GM12878 (cell line): ENCODE data around the gene RNF149. TPM values are rescaled to one million over a fixed set of nuclear protein-coding genes. Genes with fewer than 3 reads are reported as not detected.
A peak's percentile ranks its signal among the peaks of the same experiment; 100 is the strongest.

ENCODE experiments used
- ASH2L ChIP-seq: fragments of 300-600, 200-600 bp; sonication (generic); IDR thresholded peaks from 2 replicates; pipeline ENCODE4 v1.6.1; 2017; ENCODE audit warnings: low read depth, mild to moderate bottlenecking, borderline replicate concordance
- BHLHE40 ChIP-seq, 2 experiments: fragments of 450-650 bp in 1 of 2; IDR thresholded peaks; 2 replicates each; pipeline ENCODE4 v1.6.1; 2011 to 2017; ENCODE audit warnings: low read depth in 2 of 2, borderline replicate concordance in 1 of 2, improper control_type of control experiment in 1 of 2, low read length in 1 of 2, mild to moderate bottlenecking in 1 of 2
- CEBPB ChIP-seq, 2 experiments: fragments of 150-350 bp in 1 of 2; IDR thresholded peaks; 2 replicates each; pipeline ENCODE4 v1.6.1; 2012 to 2014; ENCODE audit warnings: low read depth in 2 of 2, low read length in 2 of 2, borderline replicate concordance in 1 of 2, inconsistent platforms in 1 of 2
- CHD1 ChIP-seq: IDR thresholded peaks from 2 replicates; pipeline ENCODE4 v1.6.1; 2012; ENCODE audit warnings: low read depth, low read length, improper control_type of control experiment
- CHD4 ChIP-seq: fragments of 200-600 bp; sonication (generic); IDR thresholded peaks from 2 replicates; pipeline ENCODE4 v1.6.1; 2016; ENCODE audit warnings: mild to moderate bottlenecking
- CTCF ChIP-seq, 3 experiments: IDR thresholded peaks in 2 of 3; conservative IDR thresholded peaks in 1 of 3; 2 replicates each; pipeline ENCODE4 v1.5.1; 2011; ENCODE audit warnings: low read depth in 3 of 3, low read length in 3 of 3, mild to moderate bottlenecking in 3 of 3, control low read depth in 2 of 3, moderate library complexity in 2 of 3, inconsistent platforms in 1 of 3, mixed read lengths in 1 of 3; ENCODE audit not compliant: control insufficient read depth in 2 of 3, insufficient read depth in 1 of 3; ENCODE audit errors: extremely low read depth in 1 of 3
- E2F8 ChIP-seq: fragments of 450-650 bp; IDR thresholded peaks from 2 replicates; pipeline ENCODE4 v1.6.1; 2018; ENCODE audit warnings: mild to moderate bottlenecking, low read depth, moderate library complexity; ENCODE audit not compliant: partially characterized antibody
- EED ChIP-seq: sonication (generic); IDR thresholded peaks from 2 replicates; pipeline ENCODE4 v1.6.1; 2016; ENCODE audit warnings: antibody characterized with exemption, low read depth
- ETV6 ChIP-seq, 2 experiments: fragments of 450-650 bp in 1 of 2; IDR thresholded peaks in 1 of 2; conservative IDR thresholded peaks in 1 of 2; 2 replicates each; pipeline ENCODE4 v1.6.1; 2014; ENCODE audit warnings: antibody characterized with exemption in 1 of 2, borderline replicate concordance in 1 of 2, low read depth in 1 of 2, mild to moderate bottlenecking in 1 of 2, moderate library complexity in 1 of 2
- EZH2 ChIP-seq: IDR thresholded peaks from 2 replicates; pipeline ENCODE4 v1.6.1; 2012; ENCODE audit warnings: low read depth, mild to moderate bottlenecking, control low read depth, inconsistent platforms, low read length, borderline replicate concordance; ENCODE audit not compliant: control insufficient read depth
- FOXK2 ChIP-seq: fragments of 450-650 bp; IDR thresholded peaks from 2 replicates; pipeline ENCODE4 v1.6.1; 2017; ENCODE audit warnings: mild to moderate bottlenecking, moderate library complexity
- HDAC2 ChIP-seq: fragments of 200-600 bp; sonication (generic); IDR thresholded peaks from 2 replicates; pipeline ENCODE4 v1.6.1; 2017
- LARP7 ChIP-seq: fragments of 450-650 bp; IDR thresholded peaks from 2 replicates; pipeline ENCODE4 v1.6.1; 2017; ENCODE audit warnings: mild to moderate bottlenecking
- NFYA ChIP-seq: IDR thresholded peaks from 2 replicates; pipeline ENCODE4 v1.6.1; 2011; ENCODE audit warnings: low read depth, mild to moderate bottlenecking, low read length, improper control_type of control experiment, borderline replicate concordance
- PML ChIP-seq: IDR thresholded peaks from 2 replicates; pipeline ENCODE4 v1.6.1; 2012; ENCODE audit warnings: low read length, inconsistent platforms
- RUNX3 ChIP-seq: IDR thresholded peaks from 2 replicates; pipeline ENCODE4 v1.6.1; 2012; ENCODE audit warnings: low read length, inconsistent platforms
- SKIL ChIP-seq: fragments of 450-650 bp; IDR thresholded peaks from 2 replicates; pipeline ENCODE4 v1.6.1; 2017; ENCODE audit warnings: mild to moderate bottlenecking, low read depth, inconsistent platforms; ENCODE audit not compliant: poor library complexity, severe bottlenecking
- SMAD5 ChIP-seq: IDR thresholded peaks from 2 replicates; pipeline ENCODE4 v1.6.1; 2016; ENCODE audit warnings: antibody characterized with exemption, low read depth
- ZNF207 ChIP-seq: fragments of 450-650 bp; IDR thresholded peaks from 2 replicates; pipeline ENCODE4 v1.6.1; 2014; ENCODE audit warnings: antibody characterized with exemption, mild to moderate bottlenecking, borderline replicate concordance
- polyA plus RNA-seq, 11 experiments: library from polyadenylated mRNA; depleted of rRNA in 4 of 11; unstranded in 6 of 11; stranded (reverse) in 5 of 11; fragments of >200 nt; fragmentation: Nextera tagmentation in 4 of 11; fragmentation: Illumina TruSeq in 1 of 11; extraction: Ambion mirVana in 4 of 11; extraction: Trizol in 1 of 11; gene quantifications; 1 replicate in 1 of 11; 2 replicates in 10 of 11; pipeline versions ENCODE4 v1.2.1 to v1.2.3, GENCODE V29; 2011 to 2016; ENCODE audit warnings: inconsistent platforms in 2 of 11, missing spikeins in 2 of 11, low read depth in 1 of 11
- total RNA-seq, 4 experiments: library from RNA; depleted of rRNA in 3 of 4; stranded (reverse); fragments of >200 nt in 3 of 4; fragmentation: Illumina TruSeq in 1 of 4; extraction: Trizol in 1 of 4; gene quantifications; 2 replicates each; pipeline versions ENCODE4 v1.2.1 to v1.2.3, GENCODE V29; 2013 to 2021
- TF ChIP-seq, protein P1 (sequence below): fragments of 450-650 bp; IDR thresholded peaks from 2 replicates; pipeline ENCODE4 v1.6.1; 2016; ENCODE audit warnings: mild to moderate bottlenecking
- TF ChIP-seq, protein P2 (sequence below): IDR thresholded peaks from 2 replicates; pipeline ENCODE4 v1.6.1; 2012; ENCODE audit warnings: low read depth, low read length, improper control_type of control experiment

The RNF149 gene
- total and polyA plus RNA-seq, 10 of the 15 experiments (the other 5 are each of a cell fraction or from before 2014, with no cell fraction given), result 5.2 to 38.4 (median 16.3) TPM

DNA sequence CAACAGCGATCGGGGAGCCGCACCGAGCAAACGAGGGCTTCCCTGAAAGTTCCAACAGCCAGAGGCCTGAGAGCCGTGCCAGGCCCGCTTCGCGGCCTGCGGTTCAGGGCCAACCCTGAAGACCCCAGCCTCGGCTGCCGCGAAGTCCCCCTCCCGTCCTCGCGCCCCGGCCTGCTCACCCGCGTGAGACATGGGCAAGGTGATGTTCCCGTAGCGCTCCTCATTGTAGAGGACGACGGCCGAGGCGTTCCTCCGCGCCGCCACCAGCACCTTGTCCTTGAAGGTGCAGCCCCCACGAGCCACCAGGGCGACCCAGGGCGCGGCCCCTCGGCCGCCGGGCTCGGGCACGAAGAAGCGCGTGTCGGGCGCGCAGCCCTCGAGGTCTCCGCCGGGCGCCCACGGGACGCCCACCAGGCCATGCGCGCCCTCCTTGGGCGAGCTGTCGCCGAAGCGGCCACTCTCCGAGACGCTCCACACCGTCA, 510 bp downstream of the RNF149 start (continued):
- no peak for TF ChIP-seq E2F8
- TF ChIP-seq PML, result no peak
- TF ChIP-seq RUNX3, result no peak
- TF ChIP-seq ASH2L, result no peak
- no peak for TF ChIP-seq FOXK2
- TF ChIP-seq ETV6 (conservative IDR thresholded peaks at IDR 0.05 in 1 of 2, IDR thresholded peaks at IDR 0.05 in 1 of 2; ENCODE audit: borderline replicate concordance in 1 of 2, low read depth in 1 of 2), result no peak
- no peak for TF ChIP-seq BHLHE40 (IDR thresholded peaks at IDR 0.05; ENCODE audit: borderline replicate concordance in 1 of 2, low read depth in 2 of 2, low read length in 1 of 2)
- no peak for TF ChIP-seq NFYA
- TF ChIP-seq SMAD5, result no peak
- TF ChIP-seq CHD1, result no peak
- 0 out of 2 replicates have a peak, but pooled peaks have one; percentile 90 for TF ChIP-seq LARP7
- TF ChIP-seq CEBPB (IDR thresholded peaks at IDR 0.05; ENCODE audit: borderline replicate concordance in 1 of 2, low read depth in 2 of 2, low read length in 2 of 2), result no peak
- no peak for TF ChIP-seq CTCF (IDR thresholded peaks at IDR 0.05 in 2 of 3, conservative IDR thresholded peaks at IDR 0.05 in 1 of 3; ENCODE audit: control insufficient read depth in 2 of 3, extremely low read depth in 1 of 3, insufficient read depth in 1 of 3, low read depth in 3 of 3, low read length in 3 of 3)
- TF ChIP-seq ZNF207, result no peak
- TF ChIP-seq, protein P1, sequence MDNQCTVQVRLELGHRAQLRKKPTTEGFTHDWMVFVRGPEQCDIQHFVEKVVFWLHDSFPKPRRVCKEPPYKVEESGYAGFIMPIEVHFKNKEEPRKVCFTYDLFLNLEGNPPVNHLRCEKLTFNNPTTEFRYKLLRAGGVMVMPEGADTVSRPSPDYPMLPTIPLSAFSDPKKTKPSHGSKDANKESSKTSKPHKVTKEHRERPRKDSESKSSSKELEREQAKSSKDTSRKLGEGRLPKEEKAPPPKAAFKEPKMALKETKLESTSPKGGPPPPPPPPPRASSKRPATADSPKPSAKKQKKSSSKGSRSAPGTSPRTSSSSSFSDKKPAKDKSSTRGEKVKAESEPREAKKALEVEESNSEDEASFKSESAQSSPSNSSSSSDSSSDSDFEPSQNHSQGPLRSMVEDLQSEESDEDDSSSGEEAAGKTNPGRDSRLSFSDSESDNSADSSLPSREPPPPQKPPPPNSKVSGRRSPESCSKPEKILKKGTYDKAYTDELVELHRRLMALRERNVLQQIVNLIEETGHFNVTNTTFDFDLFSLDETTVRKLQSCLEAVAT, result no peak
- TF ChIP-seq, protein P2, sequence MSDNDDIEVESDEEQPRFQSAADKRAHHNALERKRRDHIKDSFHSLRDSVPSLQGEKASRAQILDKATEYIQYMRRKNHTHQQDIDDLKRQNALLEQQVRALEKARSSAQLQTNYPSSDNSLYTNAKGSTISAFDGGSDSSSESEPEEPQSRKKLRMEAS, result peak; percentile 51; the same call in 1 of the 2 replicates
- TF ChIP-seq SKIL, result no peak
- TF ChIP-seq EZH2, result no peak
- no peak for TF ChIP-seq CHD4
- no peak for TF ChIP-seq HDAC2
- TF ChIP-seq EED, result no peak
